Activated CD8-positive, alpha-beta memory T cell treated with anti-CD3 and anti-CD28 coated beads for 4 hours (primary cell): ENCODE data around the gene ACOT7.

Source experiments
- DNase-seq, 2 donors: peaks; one replicate each; pipeline ENCODE4 v3.0.0-alpha.2; 2020; ENCODE audit warnings: low read depth in 2 of 2

The ACOT7 gene

DNA sequence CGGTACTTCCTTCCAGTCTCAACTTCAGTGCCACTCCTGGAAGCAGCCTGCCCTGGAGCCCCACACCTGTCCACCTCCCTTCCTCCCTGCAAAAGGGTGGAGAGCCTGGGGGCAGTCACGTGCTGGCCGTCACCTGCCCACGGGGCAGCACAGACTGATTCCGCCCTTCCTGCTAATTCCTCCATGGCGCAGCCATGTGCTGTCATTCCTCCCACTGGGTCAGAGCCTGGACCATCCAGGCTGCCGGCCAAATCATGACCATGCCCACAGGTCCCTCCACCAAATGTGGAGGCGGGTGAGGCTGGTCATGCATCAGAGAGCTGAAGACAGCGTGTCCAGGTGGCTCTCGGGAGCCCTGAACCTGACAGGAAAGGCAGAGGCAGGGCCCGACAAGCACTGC, 108.2 kb downstream of the ACOT7 start:
- DNase-seq = no peak

DNA sequence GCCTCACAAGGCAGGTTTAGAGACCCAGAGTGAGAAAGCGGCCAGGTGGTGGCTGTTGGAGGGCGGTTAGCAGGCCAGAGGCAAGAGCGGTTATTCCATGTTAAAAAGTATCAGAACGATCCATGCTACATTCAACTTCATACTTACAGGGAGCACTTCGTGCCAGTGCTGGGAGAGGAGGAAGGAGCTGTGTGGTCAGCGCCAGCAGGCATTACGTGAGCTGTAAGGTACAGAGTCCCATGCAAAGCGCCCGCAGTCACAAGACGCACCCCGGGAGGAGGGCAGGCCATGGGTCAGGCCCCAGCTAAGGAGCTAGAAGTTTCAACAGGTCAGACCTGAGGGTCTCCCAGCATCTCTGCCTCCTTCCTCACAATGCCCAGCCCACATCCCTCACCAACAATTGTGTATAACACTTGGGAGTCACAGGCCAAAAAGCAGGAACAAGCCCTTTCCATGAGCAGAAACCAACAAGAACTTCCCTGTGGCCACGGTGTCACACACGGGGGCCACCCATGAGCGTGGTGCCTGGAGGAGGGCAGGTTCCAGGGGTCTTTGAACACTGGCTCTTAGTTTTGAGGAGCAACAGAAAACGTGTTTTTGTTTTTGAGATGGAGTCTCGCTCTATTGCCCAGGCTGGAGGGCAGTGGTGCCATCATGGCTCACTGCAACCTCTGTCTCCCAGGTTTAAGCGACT, 110.8 kb downstream of the ACOT7 start:
- DNase-seq = no peak

DNA sequence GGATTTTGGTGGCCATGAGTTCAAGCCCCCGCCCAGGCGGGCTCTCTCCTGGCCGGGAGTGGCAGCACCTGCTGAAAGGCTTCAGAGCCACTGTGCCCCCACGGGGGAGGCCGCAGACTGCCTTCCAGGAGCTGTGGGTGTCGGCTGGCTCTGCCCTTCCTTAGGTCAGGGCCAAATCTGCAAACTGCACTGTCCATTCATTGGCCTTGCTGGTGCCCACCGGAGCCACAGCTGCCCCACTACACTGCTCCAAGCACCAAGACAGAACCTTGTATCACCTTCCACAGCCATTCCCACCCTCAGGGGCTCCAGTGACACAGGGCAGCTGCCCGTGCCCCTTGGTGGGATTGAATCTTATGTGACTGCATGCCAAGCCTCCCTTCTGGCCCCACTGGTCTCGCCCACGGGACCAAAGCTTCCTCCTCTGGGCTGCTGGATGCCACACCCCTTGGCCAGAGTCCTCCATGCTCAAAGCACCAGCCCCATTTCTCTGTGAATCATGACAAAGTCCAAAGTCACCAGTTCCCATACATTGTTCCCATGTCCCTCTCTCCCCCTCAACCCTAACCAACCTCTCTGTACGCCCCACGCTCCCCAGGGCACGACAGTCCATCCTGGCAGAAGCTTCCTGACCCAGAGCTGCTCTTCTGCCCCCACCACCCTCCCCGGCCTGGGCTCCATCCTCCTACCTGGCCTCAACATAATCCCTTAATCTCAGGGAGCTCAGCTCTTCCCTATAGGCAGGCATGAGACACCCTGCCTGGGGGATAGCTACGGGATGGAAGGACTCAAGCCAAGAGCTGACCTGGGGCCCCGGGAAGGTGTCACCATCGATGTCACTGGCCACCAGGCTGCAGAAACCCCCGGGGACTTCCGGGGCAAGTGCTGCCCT, 111.8 kb downstream of the ACOT7 start:
- DNase-seq = no peak

DNA sequence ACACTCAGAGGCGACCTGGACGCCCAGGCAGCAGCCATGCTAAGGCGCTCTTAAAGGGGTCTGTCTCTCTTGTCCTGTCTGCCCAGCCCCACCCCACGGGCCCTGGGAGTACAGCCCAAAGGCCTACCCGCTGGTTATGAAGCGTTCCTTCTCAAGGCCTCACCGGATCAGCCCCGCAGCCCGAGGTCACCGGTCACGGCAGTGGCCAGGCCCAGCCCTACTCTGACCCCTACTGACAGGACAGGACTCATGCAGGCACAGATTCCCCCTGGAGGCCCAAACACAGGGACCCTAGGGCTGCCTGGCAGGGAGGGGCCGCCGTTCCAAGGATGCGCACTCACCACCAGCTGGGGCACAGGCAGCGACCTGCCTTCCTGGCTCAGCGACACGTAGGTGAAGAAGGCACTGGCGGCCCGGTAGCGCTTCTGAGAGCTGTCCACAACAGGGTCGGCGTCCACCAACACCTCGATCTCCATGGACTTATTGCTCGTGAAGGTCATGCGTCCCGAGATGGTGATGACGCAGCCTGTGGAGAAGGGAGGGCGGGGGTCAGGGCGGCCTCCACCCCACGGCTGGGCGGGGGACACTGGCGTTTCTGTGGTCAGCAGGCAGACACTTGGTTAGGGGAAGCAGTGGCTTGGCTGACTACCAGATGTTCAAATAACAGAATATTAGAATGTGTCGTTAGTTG, 112.7 kb downstream of the ACOT7 start:
- DNase-seq = no peak

DNA sequence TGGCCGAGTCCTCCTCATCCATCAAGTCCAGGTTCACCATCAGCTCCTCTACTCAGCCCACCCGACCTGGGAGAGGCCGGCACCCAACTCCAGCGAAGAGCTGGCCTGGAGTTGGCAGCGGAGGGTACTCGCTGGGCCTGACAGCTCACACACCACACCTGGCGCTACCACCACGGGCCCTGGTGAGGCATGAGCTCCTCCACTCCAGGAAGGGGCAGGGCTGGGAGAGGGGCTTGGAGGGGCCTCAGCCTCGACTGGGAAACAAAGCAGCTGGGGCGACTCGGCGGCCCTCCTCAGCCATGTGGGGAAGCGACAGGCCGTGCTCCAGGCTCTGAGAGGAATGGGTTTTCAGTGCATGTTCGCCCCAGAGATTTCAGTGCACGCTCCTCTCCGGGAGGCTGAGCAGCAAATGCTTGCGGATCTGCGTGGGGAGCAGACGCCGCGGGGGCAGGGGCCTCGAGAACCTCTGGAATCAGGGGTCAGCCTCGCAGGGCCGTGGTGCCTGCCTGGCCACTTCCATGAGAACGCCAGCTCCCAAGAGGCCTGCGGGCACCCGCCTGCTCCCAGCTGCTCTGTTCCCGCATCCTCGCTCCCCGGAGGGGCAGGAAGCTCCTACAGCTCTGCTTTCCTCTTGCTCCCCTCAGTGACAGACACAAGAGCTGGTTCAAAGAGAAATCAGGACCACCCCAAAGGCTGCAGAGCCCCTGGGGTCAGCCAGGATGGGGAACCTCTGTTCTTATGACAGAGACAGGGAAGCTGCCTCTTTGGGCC, 113.8 kb downstream of the ACOT7 start:
- DNase-seq = no peak

DNA sequence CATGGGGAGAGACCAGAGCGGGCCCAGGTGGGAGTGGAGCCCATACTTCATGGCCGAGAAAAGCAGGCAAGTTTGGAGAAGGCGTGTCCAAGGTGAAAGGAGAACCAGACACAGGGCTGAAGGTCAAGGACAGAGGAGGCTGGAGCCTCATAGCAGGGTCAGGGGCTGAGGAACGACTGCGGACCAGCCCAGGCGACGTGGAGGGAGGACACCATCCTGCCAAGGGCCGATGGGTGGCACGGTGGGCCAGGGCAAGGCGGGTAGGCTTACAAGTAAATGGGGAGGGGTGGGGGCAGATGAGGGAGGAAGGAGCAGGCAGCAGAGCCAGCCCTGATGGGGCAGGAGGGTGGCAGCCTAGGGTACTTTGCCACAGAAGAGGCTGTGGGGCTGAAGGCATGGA, 114.5 kb downstream of the ACOT7 start:
- DNase-seq = no peak

DNA sequence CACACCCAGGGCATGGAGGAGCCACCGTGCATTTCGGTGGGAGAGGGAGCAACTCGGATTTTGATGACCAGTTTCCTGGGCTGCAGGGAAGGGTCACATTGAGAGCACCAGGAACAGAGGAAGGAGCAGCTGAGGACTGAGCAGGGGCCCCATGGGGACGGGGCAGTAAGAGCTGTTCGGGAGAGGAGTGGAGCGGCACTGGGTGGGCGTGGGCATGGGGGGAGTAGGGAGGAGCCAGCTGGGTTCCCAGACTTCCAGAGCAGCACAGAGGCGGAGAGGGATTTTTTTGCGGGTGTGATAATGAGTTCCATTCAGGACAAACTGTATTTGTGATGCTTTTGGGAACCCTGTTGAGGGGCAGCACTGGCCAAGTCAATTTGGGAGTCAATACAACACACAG, 115.3 kb downstream of the ACOT7 start:
- no peak for DNase-seq

DNA sequence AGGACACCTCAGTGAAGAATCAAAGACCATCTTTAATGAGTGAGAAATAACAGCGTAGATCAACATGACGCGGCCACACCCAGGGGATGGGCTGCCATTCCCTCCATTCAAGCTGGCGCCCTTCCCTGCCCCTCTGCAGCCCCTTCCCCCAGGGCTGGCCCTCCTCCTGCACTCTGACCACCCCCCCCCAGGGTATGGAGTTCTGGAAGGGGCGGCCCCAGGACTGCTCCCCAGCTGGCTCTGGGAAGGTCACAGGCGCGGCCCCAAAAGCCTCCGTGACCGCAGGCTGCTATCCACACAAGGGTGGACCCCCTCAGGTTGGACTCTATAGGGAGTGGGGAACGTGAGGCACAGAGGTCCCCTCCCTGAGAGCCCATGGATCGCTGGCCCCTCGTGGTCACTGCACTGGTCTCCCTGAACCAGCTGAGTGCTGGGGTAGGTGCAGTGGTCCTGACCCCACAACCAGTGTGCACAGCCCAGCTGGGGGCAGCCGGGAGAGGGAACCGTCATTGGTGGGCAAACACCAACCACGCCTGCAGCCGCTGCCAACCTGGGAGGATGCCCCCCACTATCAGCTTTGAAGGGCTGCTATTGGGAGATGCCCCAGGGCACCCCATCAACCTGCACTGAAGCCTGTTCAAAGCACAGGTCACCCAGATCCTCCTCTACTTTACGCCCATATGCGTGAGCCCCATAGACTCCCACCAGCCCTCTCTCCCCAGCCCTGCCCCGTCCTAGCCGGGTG, 116.6 kb downstream of the ACOT7 start:
- no peak for DNase-seq

DNA sequence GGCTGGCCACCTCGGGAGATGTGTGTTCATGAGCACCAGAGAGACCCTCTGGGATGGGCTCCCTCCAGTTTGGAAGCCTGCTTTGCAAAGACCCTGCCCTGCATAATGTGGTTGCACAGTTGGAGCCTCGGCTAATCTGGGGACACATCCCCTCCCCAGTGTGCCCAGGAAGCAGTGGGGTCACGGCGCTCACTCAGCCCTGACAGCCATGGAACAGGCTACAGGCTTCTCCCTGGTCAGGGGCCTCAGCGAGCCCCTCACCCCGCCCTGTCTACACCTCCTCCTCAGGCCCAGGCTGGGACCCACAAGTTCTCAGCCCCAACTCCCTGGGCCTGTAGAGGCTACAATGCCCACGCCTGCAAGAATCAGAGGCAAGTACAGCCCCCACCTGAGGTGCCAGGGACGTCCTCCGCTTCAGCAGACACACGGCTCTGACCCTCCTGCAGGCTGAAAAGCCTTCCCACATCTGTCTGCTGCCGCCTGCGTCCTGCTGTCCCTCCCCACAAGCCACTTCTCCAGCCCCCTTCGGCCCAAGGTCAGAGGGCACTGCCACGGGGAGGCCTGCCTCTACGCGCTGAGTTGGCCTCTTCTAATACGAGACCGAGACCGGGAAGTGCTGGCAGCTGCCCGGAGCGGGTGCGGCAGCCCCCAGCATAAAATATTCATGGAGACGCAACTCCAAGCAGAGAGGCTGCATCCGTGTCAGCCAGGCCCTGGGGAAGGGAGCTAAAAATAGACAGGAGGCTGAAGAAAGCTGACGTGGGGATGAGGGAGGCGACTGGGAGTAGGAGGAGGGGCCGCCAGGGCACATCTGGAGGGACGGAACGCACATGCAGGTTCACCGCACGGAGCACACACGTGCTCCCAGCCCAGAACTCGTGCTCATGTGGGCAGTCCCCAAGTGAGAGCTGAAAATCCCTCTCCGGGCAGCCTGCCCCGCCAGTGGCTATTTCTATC, 117.5 kb downstream of the ACOT7 start:
- DNase-seq = no peak

DNA sequence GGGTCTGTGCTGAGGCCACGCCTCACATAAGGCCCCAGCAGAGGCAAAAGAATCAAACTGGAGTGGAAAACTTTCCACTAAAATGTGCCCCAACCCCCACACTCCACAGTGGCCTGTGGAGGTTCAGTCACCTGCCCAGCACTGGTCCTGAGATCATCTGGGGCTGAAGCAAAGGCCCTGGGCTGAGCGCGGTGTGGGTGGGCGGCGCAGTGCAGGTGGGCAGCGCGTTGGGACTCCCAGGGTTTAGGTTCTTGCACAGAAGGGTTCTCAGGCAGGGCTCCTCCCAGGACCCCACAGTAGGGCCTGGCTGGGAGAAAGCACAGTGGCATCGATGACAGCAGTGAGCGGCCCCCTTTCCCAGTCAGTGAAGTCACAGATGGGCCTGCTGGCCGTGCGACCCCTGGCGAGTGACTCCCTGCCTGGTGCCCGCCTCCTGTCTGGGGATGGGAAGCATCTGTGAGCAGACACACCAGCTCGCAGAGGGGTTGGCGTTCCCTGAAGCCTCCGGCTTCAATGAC, 118.9 kb downstream of the ACOT7 start:
- no peak for DNase-seq

DNA sequence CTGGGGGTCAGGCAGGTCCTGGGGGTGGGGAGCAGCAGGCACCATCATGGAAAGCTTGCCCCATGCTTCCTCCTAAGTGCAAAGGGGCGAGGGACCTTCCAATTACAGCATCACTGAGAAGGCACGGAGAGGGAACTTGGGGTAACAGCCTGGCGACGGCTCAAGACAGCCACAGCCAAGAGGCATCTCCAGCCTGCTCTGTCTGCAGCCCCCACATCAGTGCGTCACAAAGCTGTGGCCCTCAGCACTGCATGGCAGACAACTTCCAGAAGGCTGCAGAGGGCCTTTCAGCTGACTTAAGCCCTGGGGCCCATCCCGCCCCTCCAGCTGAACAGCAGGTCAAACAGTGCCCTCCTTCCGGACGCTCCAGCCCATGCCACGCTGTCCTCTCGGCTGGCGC, 119.5 kb downstream of the ACOT7 start:
- no peak for DNase-seq

DNA sequence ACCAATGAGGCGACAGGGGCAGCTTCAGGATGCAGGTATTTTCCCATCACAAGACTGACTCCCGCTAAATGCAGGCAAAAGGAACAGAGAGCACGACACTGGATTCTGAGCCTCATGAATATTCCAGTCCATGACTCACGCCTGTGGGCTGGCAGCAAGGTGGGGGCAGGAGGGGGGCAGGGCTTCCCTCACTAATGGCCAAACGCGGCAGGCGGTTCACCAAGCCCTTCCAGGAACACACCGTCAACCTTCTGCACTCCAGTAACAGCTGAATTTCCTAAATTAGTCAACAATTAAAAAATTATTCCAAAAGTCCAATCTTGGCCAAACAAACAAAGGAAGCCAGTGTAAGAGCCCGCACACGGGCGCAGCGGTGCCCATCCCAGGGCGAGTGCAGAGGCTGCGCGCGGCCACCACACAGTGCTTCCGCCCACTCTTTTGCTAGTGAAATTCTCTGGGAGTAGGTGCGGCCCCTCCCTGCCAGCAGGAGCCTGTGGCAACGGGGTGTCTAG, 120.1 kb downstream of the ACOT7 start:
- DNase-seq = no peak

DNA sequence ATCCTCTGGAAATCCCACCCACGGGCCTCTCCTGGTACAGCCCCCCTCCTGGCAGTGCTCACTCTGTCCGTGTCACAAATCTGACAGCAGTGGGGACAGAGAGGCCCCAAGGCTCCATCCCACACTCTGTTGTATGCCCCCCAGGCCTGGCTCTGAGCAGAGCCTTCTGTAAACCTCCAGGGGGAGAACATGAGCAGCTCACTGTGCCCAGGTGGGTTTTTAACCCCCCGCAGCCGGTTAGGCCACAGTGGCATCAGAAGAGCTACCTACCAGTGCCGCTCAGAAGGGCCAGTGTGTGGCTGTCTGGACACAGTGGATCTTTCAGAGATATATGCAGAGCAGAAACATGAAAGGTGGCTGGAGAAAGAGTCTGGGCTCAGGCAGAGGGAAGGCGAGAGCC, 120.7 kb downstream of the ACOT7 start:
- no peak for DNase-seq

DNA sequence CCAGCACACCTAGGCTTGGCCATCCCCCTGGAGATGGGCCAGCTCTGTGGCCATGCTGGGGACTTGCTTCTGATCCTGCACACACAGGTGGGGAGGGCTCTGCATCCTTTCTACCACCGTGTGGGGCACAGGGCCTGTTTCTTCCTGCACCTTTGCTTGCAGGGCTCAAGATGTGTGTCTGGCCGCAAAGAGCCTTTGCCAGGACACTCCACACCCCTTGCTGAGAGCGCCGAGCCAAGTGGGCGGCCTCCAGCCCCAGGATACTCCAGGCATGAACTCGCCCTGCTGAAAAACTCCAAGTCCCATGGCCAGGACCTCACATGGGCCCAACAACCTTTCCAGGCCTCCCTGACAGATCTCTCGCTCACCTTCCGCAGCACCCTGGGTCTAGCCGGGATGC, 121.1 kb downstream of the ACOT7 start:
- no peak for DNase-seq

DNA sequence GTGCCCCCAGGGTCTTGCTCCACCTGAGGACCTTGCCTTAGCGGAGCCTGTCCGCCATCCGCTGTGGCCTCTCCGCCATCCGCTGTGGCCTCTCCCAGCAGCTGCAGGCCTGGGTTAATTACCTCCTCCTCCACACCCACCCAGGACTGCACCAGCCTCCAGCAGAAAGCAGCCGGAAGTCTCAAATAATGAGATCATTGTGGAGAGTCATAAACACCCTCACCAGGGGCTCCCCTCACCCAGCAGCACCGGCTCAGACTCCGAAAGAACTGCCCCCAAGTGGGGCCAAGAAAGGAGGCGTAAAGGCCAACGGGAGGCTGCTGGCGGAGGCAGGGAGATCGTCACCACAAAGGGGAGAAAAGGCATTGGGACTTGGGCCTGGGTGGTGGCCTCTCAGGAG, 122.0 kb downstream of the ACOT7 start:
- no peak for DNase-seq

DNA sequence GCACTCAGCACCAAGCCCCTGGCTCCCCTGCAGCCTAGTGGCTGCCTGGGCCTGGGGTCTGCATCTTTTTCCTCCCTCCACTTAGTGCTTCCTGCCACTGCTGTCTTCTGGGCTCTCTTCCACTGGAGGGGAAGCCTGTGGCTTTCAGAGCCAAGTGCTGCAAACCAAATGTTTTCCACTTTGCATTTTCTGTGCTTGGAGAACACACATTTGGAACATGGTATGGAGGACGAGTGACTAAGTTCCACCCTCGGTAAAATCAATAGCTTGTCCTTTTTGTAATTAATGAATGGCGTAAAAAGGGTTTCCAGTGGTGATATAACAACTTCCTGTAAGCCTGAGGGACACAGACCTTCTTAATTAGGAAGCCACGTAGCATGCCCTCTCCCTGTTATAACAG, 122.6 kb downstream of the ACOT7 start:
- DNase-seq = no peak

DNA sequence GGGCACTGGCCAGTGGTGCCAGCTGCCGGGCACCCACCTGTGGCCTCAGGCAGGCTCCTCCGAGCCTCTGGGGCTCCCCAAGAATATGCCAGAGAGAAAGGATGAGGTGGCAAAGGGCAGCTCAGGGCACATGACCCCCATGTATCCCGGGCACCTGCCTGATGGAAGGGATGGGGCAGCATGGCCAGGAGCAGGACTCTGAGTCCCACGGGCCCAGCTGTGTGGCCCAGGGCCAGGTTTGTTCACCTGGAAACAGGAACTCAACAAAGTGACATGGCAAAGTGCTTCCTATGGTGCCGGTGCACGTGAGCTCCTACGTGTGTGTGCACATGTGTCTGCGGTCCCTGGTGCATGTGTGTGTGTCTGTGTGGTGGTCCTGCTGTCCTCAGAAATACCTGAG, 123.2 kb downstream of the ACOT7 start:
- DNase-seq = no peak

DNA sequence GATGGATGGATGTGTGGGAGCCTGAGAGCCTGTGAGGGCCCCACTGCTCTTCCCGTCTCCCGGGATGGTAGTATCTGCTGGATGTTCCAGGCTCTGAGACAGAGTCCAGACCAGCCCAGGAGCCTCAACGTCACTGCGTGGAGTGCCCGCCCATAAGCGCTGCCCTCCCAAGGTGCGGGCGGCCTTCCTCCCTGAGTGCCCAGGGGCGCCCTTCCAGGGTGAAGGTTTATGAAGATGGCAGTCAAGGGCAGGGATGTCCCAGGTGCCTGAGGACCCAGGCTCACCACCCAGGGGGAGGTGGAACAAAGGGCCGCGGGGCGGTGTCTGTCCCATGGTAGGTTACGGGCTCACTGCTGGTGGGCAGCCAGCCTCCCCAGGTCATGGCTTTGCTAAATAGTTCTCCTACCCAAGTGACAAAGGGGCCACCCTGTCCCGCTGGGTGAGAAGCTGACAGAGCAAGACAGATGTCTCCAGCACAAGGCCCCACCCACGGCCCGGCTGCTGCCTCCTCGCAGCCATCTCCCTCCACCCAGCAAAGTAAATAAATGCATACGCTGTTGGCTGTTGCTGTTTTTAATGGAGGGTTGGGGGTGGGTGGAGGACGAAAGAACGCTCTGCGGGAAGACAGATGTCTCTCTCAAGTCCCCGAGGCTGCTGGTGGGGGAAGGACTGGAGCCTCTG, 123.7 kb downstream of the ACOT7 start:
- DNase-seq = no peak

DNA sequence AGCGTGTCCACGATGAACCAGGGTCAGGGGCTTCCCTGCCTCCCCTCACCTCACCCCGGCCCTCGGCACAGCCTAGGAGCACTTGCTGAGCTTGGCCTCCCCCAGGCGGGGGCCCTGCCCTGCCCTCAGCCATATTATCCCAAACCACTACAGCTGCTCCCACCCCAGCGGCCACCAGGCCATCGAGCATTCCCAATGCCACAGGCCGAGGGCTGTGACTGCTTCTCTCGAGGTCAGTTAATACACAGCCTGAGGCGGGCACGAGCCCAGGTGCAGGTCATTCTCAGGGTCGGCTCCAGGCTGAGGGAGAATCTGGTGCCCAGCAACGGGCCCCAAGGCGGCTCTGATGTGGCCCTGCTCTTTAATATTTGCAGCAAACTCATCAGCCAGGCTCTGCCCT, 124.3 kb downstream of the ACOT7 start:
- no peak for DNase-seq
